H1 (cell line): ENCODE measurements around the gene SLC52A1. TPM values are rescaled to one million over a fixed set of nuclear protein-coding genes. Genes with fewer than 3 reads are reported as not detected.

Experiments
- ASH2L ChIP-seq: fragments of 200-600, 300-600 bp; sonication (generic); IDR thresholded peaks from one replicate; pipeline ENCODE4 v1.7.1; 2017; ENCODE audit warnings: low read length
- BRCA1 ChIP-seq: IDR thresholded peaks from 2 replicates; pipeline ENCODE4 v1.6.1; 2012; ENCODE audit warnings: low read depth, low read length, improper control_type of control experiment
- CEBPB ChIP-seq: IDR thresholded peaks from 2 replicates; pipeline ENCODE4 v1.6.1; 2012; ENCODE audit warnings: low read depth, low read length
- CTBP2 ChIP-seq: IDR thresholded peaks from 2 replicates; pipeline ENCODE4 v1.7.0; 2011; ENCODE audit warnings: borderline replicate concordance, mild to moderate bottlenecking, moderate library complexity, mixed read lengths, low read length; ENCODE audit not compliant: insufficient read depth, insufficient read length
- EGR1 ChIP-seq: IDR thresholded peaks from 2 replicates; pipeline ENCODE4 v1.6.1; 2011; ENCODE audit warnings: low read depth, low read length, borderline replicate concordance
- FOSL1 ChIP-seq: IDR thresholded peaks from 2 replicates; pipeline ENCODE4 v1.6.1; 2011; ENCODE audit warnings: mild to moderate bottlenecking, low read depth, low read length, moderate library complexity; ENCODE audit not compliant: insufficient read depth
- GTF2F1 ChIP-seq: IDR thresholded peaks from 2 replicates; pipeline ENCODE4 v1.6.1; 2012; ENCODE audit warnings: low read depth, low read length, improper control_type of control experiment, borderline replicate concordance
- HDAC2 ChIP-seq, 2 experiments: fragments of 300-600 bp in 1 of 2; sonication (generic) in 1 of 2; IDR thresholded peaks; 2 replicates each; pipeline ENCODE4 v1.6.1; 2011 to 2012; ENCODE audit warnings: low read depth in 2 of 2, low read length in 2 of 2, mild to moderate bottlenecking in 2 of 2, moderate library complexity in 2 of 2, borderline replicate concordance in 1 of 2, inconsistent platforms in 1 of 2
- KDM1A ChIP-seq: fragments of 200-600, 300-600 bp; sonication (generic); IDR thresholded peaks from 2 replicates; pipeline ENCODE4 v1.7.1; 2016; ENCODE audit warnings: mild to moderate bottlenecking, low read length, borderline replicate concordance
- KDM4A ChIP-seq: IDR thresholded peaks from one replicate; pipeline ENCODE4 v1.7.1; 2012; ENCODE audit warnings: low read depth, mild to moderate bottlenecking, moderate library complexity, low read length, inconsistent platforms; ENCODE audit not compliant: severe bottlenecking
- POLR2A ChIP-seq, 2 experiments: IDR thresholded peaks; 1 replicate in 1 of 2; 2 replicates in 1 of 2; pipeline ENCODE4 v1.6.1; 2011; ENCODE audit warnings: low read depth in 2 of 2, low read length in 2 of 2, mild to moderate bottlenecking in 2 of 2; ENCODE audit errors: control extremely low read depth in 1 of 2
- POLR2AphosphoS5 ChIP-seq: IDR thresholded peaks from 2 replicates; pipeline ENCODE4 v1.6.1; 2011; ENCODE audit warnings: low read depth, low read length
- RAD21 ChIP-seq, 2 experiments: IDR thresholded peaks in 1 of 2; conservative IDR thresholded peaks in 1 of 2; 2 replicates each; pipeline ENCODE4 v1.6.1; 2011; ENCODE audit warnings: low read depth in 2 of 2, low read length in 2 of 2, improper control_type of control experiment in 1 of 2, inconsistent platforms in 1 of 2, mild to moderate bottlenecking in 1 of 2, moderate library complexity in 1 of 2
- RXRA ChIP-seq: IDR thresholded peaks from 2 replicates; pipeline ENCODE4 v1.6.1; 2011; ENCODE audit warnings: low read depth, mild to moderate bottlenecking, low read length, moderate library complexity; ENCODE audit not compliant: insufficient read depth
- SIRT6 ChIP-seq: IDR thresholded peaks from one replicate; pipeline ENCODE4 v1.7.1; 2012; ENCODE audit warnings: low read length, inconsistent platforms
- SP2 ChIP-seq: IDR thresholded peaks from 2 replicates; pipeline ENCODE4 v1.6.1; 2012; ENCODE audit warnings: mild to moderate bottlenecking, low read length, inconsistent platforms
- SRF ChIP-seq: IDR thresholded peaks from 2 replicates; pipeline ENCODE4 v1.6.1; 2011; ENCODE audit warnings: mild to moderate bottlenecking, low read depth, low read length, moderate library complexity
- SUZ12 ChIP-seq: fragments of 200-600 bp; sonication (generic); IDR thresholded peaks from 2 replicates; pipeline ENCODE4 v1.6.1; 2012; ENCODE audit warnings: mild to moderate bottlenecking, inconsistent platforms, low read length, moderate library complexity, mixed read lengths
- TBP ChIP-seq: IDR thresholded peaks from 2 replicates; pipeline ENCODE4 v1.6.1; 2011; ENCODE audit warnings: low read depth, low read length, improper control_type of control experiment
- TEAD4 ChIP-seq: IDR thresholded peaks from 2 replicates; pipeline ENCODE4 v1.6.1; 2012; ENCODE audit warnings: low read depth, low read length, inconsistent platforms, mixed read lengths
- YY1 ChIP-seq: IDR thresholded peaks from 2 replicates; pipeline ENCODE4 v1.6.1; 2011; ENCODE audit warnings: low read depth, mild to moderate bottlenecking, low read length
- polyA plus RNA-seq, 7 experiments: library from polyadenylated mRNA; depleted of rRNA in 3 of 7; stranded (reverse) in 5 of 7; unstranded in 2 of 7; fragments of >200 nt in 5 of 7; fragments of 200-250 nt in 2 of 7; gene quantifications; 1 replicate in 5 of 7; 2 replicates in 1 of 7; 4 replicates in 1 of 7; pipeline versions ENCODE4 v1.2.1 to v1.2.3, GENCODE V29; 2011 to 2013; ENCODE audit warnings: missing spikeins in 2 of 7, mixed read lengths in 2 of 7
- total RNA-seq: library from RNA; stranded (reverse); fragmentation: NEBNext Ultra II Directional; extraction: Animal tissue kit (Norgen Biotek cat#: 25700); gene quantifications from 2 replicates; pipeline ENCODE4 v1.2.1, GENCODE V29; 2021
- TF ChIP-seq, protein P1 (sequence below): IDR thresholded peaks from 2 replicates; pipeline ENCODE4 v1.6.1; 2012; ENCODE audit warnings: inconsistent platforms
- TF ChIP-seq, protein P2 (sequence below): IDR thresholded peaks from 2 replicates; pipeline ENCODE4 v1.6.1; 2012; ENCODE audit warnings: low read length, inconsistent platforms

SLC52A1 gene
- total and polyA plus RNA-seq, 2 of the 8 experiments (the other 6 are each of a cell fraction or from before 2014, with no cell fraction given), result 0.61 to 0.67 TPM

DNA sequence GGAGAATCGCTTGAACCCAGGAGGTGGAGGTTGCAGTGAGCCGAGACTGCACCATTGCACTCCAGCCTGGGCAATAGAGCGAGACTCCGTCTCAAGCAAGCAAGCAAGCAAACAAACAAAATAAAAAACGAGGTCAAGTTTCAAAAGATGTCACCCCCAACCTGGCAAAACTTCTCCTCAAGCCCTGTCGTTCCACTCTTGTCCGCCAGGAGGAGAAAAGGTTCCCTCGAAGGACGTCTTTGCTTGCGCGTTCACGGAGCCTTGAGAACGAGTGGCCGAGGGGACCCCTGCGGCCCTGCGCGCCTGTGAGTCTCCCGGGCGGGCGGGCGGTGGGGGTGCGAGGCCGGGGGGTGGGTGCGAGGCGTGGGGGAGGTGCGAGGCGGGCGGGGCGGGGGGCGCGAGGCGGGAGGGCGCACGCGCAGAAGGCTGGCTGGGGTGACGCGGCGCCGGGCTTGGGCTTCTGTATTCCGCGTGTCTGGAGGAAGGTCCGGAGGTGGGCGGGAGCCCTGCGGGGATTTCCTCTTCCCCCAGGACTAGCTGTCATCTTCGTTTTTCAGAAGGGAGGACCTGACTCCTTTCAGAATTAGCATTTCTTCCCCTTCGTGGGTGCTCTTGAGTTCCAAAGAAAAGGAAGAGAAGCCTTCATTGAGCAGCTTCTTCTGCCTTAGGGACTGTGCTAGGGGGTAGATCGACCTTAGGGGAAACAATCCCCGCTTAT is 3.7 kb downstream of the SLC52A1 start (continued):
- no peak for TF ChIP-seq SRF
- TF ChIP-seq HDAC2 (IDR thresholded peaks at IDR 0.05; ENCODE audit: borderline replicate concordance in 1 of 2, low read depth in 2 of 2, low read length in 2 of 2), result peak in 1 of 2 experiments; percentile 65; a peak in 1 of 4 replicates
- TF ChIP-seq CEBPB, result no peak
- TF ChIP-seq, protein P1, sequence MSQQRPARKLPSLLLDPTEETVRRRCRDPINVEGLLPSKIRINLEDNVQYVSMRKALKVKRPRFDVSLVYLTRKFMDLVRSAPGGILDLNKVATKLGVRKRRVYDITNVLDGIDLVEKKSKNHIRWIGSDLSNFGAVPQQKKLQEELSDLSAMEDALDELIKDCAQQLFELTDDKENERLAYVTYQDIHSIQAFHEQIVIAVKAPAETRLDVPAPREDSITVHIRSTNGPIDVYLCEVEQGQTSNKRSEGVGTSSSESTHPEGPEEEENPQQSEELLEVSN, result peak; percentile 34; the same call in 1 of the 2 replicates
- TF ChIP-seq GTF2F1, result no peak
- TF ChIP-seq ASH2L, result no peak
- TF ChIP-seq TEAD4, result no peak
- TF ChIP-seq CTBP2, result no peak
- TF ChIP-seq, protein P2, sequence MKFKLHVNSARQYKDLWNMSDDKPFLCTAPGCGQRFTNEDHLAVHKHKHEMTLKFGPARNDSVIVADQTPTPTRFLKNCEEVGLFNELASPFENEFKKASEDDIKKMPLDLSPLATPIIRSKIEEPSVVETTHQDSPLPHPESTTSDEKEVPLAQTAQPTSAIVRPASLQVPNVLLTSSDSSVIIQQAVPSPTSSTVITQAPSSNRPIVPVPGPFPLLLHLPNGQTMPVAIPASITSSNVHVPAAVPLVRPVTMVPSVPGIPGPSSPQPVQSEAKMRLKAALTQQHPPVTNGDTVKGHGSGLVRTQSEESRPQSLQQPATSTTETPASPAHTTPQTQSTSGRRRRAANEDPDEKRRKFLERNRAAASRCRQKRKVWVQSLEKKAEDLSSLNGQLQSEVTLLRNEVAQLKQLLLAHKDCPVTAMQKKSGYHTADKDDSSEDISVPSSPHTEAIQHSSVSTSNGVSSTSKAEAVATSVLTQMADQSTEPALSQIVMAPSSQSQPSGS, result no peak
- TF ChIP-seq SIRT6, result no peak
- TF ChIP-seq SP2, result no peak
- no peak for TF ChIP-seq RXRA
- no peak for TF ChIP-seq POLR2A (IDR thresholded peaks at IDR 0.05; ENCODE audit: control extremely low read depth in 1 of 2, low read depth in 2 of 2, low read length in 2 of 2)
- TF ChIP-seq POLR2AphosphoS5, result no peak
- no peak for TF ChIP-seq KDM1A
- no peak for TF ChIP-seq YY1
- TF ChIP-seq RAD21 (IDR thresholded peaks at IDR 0.05 in 1 of 2, conservative IDR thresholded peaks at IDR 0.05 in 1 of 2; ENCODE audit: low read depth in 2 of 2, low read length in 2 of 2), result peak; percentile 45 to 60
- TF ChIP-seq KDM4A, result no peak
- TF ChIP-seq TBP, result no peak
- TF ChIP-seq BRCA1, result no peak
- no peak for TF ChIP-seq EGR1
- no peak for TF ChIP-seq SUZ12
- no peak for TF ChIP-seq FOSL1
